ENCODE data around the gene FOXP1.

- no peak for TF ChIP-seq CTCF (IDR thresholded peaks at IDR 0.05; ENCODE audit: insufficient read depth, low read depth, low read length)
- TF ChIP-seq EZH2 (IDR thresholded peaks at IDR 0.05; ENCODE audit: insufficient read depth, low read length): no peak
Measured at GRCh38 chr3:70973558-70973957, 610.0 kb downstream of the FOXP1 start.

Measured in astrocyte (in vitro differentiated cells and primary cell).